OCI-LY7 (cell line): ENCODE results near the gene OR8K3. TPM values are rescaled to one million over a fixed set of nuclear protein-coding genes. Genes with fewer than 3 reads are reported as not detected.

Experiments used
- total RNA-seq, 2 experiments: library from RNA; depleted of rRNA in 1 of 2; stranded (reverse); fragments of >200 nt in 1 of 2; shearing (Covaris generic) in 1 of 2; gene quantifications; 2 replicates each; pipeline ENCODE4 v1.2.3, GENCODE V29; 2014 to 2022

OR8K3 gene
- total RNA-seq, 2 experiments from 2014 or later = not detected

Other genes with a start within 250 kb of the OR8K3 start
- not detected in 2 replicates for gene OR8I2, start 221.8 kb upstream of the OR8K3 start, total RNA-seq (2014; rRNA removed; shearing (Covaris generic))
- gene OR8I2, start 221.8 kb upstream of the OR8K3 start, total RNA-seq (2022) = not detected in 2 replicates
- gene OR8H2, start 211.5 kb upstream of the OR8K3 start, total RNA-seq (2014; rRNA removed; shearing (Covaris generic)) = not detected in 2 replicates
- gene OR8H2, start 211.5 kb upstream of the OR8K3 start, total RNA-seq (2022) = not detected in 2 replicates
- gene OR8H3, start 192.8 kb upstream of the OR8K3 start, total RNA-seq (2014; rRNA removed; shearing (Covaris generic)) = not detected in 2 replicates
- gene OR8H3, start 192.8 kb upstream of the OR8K3 start, total RNA-seq (2022) = not detected in 2 replicates
- gene OR8J3, start 174.9 kb upstream of the OR8K3 start, total RNA-seq (2014; rRNA removed; shearing (Covaris generic)) = not detected in 2 replicates
- not detected in 2 replicates for gene OR8J3, start 174.9 kb upstream of the OR8K3 start, total RNA-seq (2022)
- gene OR8K5, start 154.8 kb upstream of the OR8K3 start, total RNA-seq (2014; rRNA removed; shearing (Covaris generic)) = not detected in 2 replicates
- gene OR8K5, start 154.8 kb upstream of the OR8K3 start, total RNA-seq (2022) = not detected in 2 replicates
- not detected in 2 replicates for gene OR5J2, start 138.5 kb upstream of the OR8K3 start, total RNA-seq (2014; rRNA removed; shearing (Covaris generic))
- gene OR5J2, start 138.5 kb upstream of the OR8K3 start, total RNA-seq (2022) = not detected in 2 replicates
- not detected in 2 replicates for gene OR5T2, start 80.9 kb upstream of the OR8K3 start, total RNA-seq (2014; rRNA removed; shearing (Covaris generic))
- gene OR5T2, start 80.9 kb upstream of the OR8K3 start, total RNA-seq (2022) = not detected in 2 replicates
- not detected in 2 replicates for gene OR5T3, start 62.9 kb upstream of the OR8K3 start, total RNA-seq (2014; rRNA removed; shearing (Covaris generic))
- gene OR5T3, start 62.9 kb upstream of the OR8K3 start, total RNA-seq (2022) = not detected in 2 replicates
- gene OR5T1, start 41.0 kb upstream of the OR8K3 start, total RNA-seq (2014; rRNA removed; shearing (Covaris generic)) = not detected in 2 replicates
- not detected in 2 replicates for gene OR5T1, start 41.0 kb upstream of the OR8K3 start, total RNA-seq (2022)
- not detected in 2 replicates for gene OR8H1, start 22.9 kb upstream of the OR8K3 start, total RNA-seq (2014; rRNA removed; shearing (Covaris generic))
- gene OR8H1, start 22.9 kb upstream of the OR8K3 start, total RNA-seq (2022) = not detected in 2 replicates
- gene OR8K1, start 30.9 kb downstream of the OR8K3 start, total RNA-seq (2014; rRNA removed; shearing (Covaris generic)) = not detected in 2 replicates
- not detected in 2 replicates for gene OR8K1, start 30.9 kb downstream of the OR8K3 start, total RNA-seq (2022)
- gene OR8J1, start 39.1 kb downstream of the OR8K3 start, total RNA-seq (2014; rRNA removed; shearing (Covaris generic)) = not detected in 2 replicates
- gene OR8J1, start 39.1 kb downstream of the OR8K3 start, total RNA-seq (2022) = not detected in 2 replicates
- not detected in 2 replicates for gene OR8U1, start 60.5 kb downstream of the OR8K3 start, total RNA-seq (2014; rRNA removed; shearing (Covaris generic))
- not detected in 2 replicates for gene OR8U1, start 60.5 kb downstream of the OR8K3 start, total RNA-seq (2022)
- gene OR5AL1, start 97.6 kb downstream of the OR8K3 start, total RNA-seq (2014; rRNA removed; shearing (Covaris generic)) = not detected in 2 replicates
- gene OR5AL1, start 97.6 kb downstream of the OR8K3 start, total RNA-seq (2022) = not detected in 2 replicates
- gene OR5M3, start 158.2 kb downstream of the OR8K3 start, total RNA-seq (2014; rRNA removed; shearing (Covaris generic)) = not detected in 2 replicates
- not detected in 2 replicates for gene OR5M3, start 158.2 kb downstream of the OR8K3 start, total RNA-seq (2022)
- not detected in 2 replicates for gene OR5M8, start 176.2 kb downstream of the OR8K3 start, total RNA-seq (2014; rRNA removed; shearing (Covaris generic))
- not detected in 2 replicates for gene OR5M8, start 176.2 kb downstream of the OR8K3 start, total RNA-seq (2022)
- gene OR5M11, start 228.1 kb downstream of the OR8K3 start, total RNA-seq (2014; rRNA removed; shearing (Covaris generic)) = not detected in 2 replicates
- gene OR5M11, start 228.1 kb downstream of the OR8K3 start, total RNA-seq (2022) = not detected in 2 replicates